OCI-LY3 (cell line): ENCODE results near the gene DUSP2.

Experiments
- H2AFZ ChIP-seq: fragments of 200-600, 300-600 bp; shearing (Covaris generic); 2 replicates; pipeline ENCODE4 v1.6.0; 2014; ENCODE audit warnings: antibody characterized with exemption, low read depth, low read length
- H3K27ac ChIP-seq: fragments of 200-600, 300-600 bp; sonication (generic); 2 replicates; pipeline ENCODE4 v1.5.1; 2014; ENCODE audit warnings: mild to moderate bottlenecking, low read length, moderate library complexity, mixed read lengths
- H3K27me3 ChIP-seq: fragments of 200-600, 300-600 bp; sonication (generic); 2 replicates; pipeline ENCODE4 v1.6.1; 2014; ENCODE audit warnings: low read depth, low read length, mixed read lengths
- H3K36me3 ChIP-seq: fragments of 200-600, 300-600 bp; sonication (generic); replicated peaks from 2 replicates; pipeline ENCODE3; 2014; ENCODE audit warnings: low read depth, low read length, mixed read lengths
- H3K4me1 ChIP-seq: fragments of 300-600, 200-600 bp; sonication (generic); 2 replicates; pipeline ENCODE4 v1.6.1; 2014; ENCODE audit warnings: low read length, mixed read lengths
- H3K4me2 ChIP-seq: fragments of 200-600, 300-600 bp; sonication (generic); 2 replicates; pipeline ENCODE4 v1.6.1; 2014; ENCODE audit warnings: low read length, mixed read lengths
- H3K4me3 ChIP-seq: fragments of 300-600, 200-600 bp; sonication (generic); 2 replicates; pipeline ENCODE4 v1.5.1; 2014; ENCODE audit warnings: antibody characterized with exemption, mild to moderate bottlenecking, low read length, moderate library complexity
- H3K79me2 ChIP-seq: fragments of 300-600, 200-600 bp; shearing (Covaris generic); 2 replicates; pipeline ENCODE4 v1.6.1; 2014; ENCODE audit warnings: mild to moderate bottlenecking, low read length, mixed read lengths
- H3K9ac ChIP-seq: fragments of 300-600, 200-600 bp; shearing (Covaris generic); 2 replicates; pipeline ENCODE4 v1.6.0; 2014; ENCODE audit warnings: mild to moderate bottlenecking, low read length, moderate library complexity
- H3K9me3 ChIP-seq: fragments of 200-600, 300-600 bp; shearing (Covaris generic); 2 replicates; pipeline ENCODE4 v1.6.1; 2014; ENCODE audit warnings: low read length, mixed read lengths; ENCODE audit not compliant: insufficient read depth
- H4K20me1 ChIP-seq: fragments of 200-600, 300-600 bp; sonication (generic); 2 replicates; pipeline ENCODE4 v1.6.1; 2016; ENCODE audit warnings: low read length, mixed read lengths; ENCODE audit not compliant: insufficient read depth
- EZH2phosphoT487 ChIP-seq: fragments of 200-600 bp; shearing (Covaris generic); IDR thresholded peaks from 2 replicates; pipeline ENCODE4 v1.6.1; 2018; ENCODE audit warnings: antibody characterized with exemption, mixed run types, low read depth
- TF ChIP-seq, protein P1 (sequence below): fragments of 200-600, 300-600 bp; sonication (generic); IDR thresholded peaks from 2 replicates; pipeline ENCODE4 v1.5.1; 2014; ENCODE audit warnings: antibody characterized with exemption, low read length, low read depth

Gene DUSP2

DNA sequence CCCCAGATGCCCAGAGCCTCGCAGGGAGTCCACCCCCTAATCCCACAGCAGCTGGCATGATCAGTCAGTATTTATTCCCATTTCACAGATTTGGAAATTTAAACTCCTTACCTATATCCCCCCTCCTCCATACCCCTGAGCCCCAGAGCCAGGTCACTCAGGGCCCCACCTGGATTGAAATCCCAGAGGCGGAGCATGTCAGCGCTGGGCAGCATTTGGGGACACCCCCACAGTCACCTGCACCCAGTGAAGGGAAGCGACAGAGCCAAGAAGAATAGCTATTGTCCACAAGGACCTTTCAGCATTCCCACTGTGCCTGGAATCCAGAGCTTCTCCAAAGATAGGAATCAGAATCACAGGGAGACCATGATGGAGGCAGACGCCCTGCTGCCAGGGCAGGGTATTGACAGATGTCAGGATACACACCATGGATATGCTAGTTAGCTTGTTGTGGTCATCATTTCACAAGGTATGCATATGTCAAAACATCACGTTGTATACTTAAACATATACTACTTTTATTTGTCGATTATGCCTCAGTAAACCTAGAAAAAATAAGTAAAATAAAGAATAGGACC, 6.0 kb downstream of the DUSP2 start:
- peak overlapping the region; percentile 39; the same call in 1 of the 2 replicates for H3K4me3 ChIP-seq
- H3K36me3 ChIP-seq, result peaks cover 33% of the 10 kb centered on the region
- no peak overlapping the region for H2AFZ ChIP-seq
- peak overlapping the region; percentile 29; the same call in 1 of the 2 replicates for H3K9ac ChIP-seq
- peaks cover 36% of the 10 kb centered on the region for H4K20me1 ChIP-seq
- peaks cover 23% of the 10 kb centered on the region for H3K79me2 ChIP-seq
- TF ChIP-seq, protein P1, sequence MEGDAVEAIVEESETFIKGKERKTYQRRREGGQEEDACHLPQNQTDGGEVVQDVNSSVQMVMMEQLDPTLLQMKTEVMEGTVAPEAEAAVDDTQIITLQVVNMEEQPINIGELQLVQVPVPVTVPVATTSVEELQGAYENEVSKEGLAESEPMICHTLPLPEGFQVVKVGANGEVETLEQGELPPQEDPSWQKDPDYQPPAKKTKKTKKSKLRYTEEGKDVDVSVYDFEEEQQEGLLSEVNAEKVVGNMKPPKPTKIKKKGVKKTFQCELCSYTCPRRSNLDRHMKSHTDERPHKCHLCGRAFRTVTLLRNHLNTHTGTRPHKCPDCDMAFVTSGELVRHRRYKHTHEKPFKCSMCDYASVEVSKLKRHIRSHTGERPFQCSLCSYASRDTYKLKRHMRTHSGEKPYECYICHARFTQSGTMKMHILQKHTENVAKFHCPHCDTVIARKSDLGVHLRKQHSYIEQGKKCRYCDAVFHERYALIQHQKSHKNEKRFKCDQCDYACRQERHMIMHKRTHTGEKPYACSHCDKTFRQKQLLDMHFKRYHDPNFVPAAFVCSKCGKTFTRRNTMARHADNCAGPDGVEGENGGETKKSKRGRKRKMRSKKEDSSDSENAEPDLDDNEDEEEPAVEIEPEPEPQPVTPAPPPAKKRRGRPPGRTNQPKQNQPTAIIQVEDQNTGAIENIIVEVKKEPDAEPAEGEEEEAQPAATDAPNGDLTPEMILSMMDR, result no peak
- no peak for TF ChIP-seq EZH2phosphoT487
- H3K4me2 ChIP-seq, result peak overlapping the region; percentile 68
- H3K27ac ChIP-seq, result peak overlapping the region; percentile 42
- H3K9me3 ChIP-seq, result no peaks in the 10 kb centered on the region
- peaks cover 31% of the 10 kb centered on the region for H3K4me1 ChIP-seq
- H3K27me3 ChIP-seq, result no peaks in the 10 kb centered on the region

DNA sequence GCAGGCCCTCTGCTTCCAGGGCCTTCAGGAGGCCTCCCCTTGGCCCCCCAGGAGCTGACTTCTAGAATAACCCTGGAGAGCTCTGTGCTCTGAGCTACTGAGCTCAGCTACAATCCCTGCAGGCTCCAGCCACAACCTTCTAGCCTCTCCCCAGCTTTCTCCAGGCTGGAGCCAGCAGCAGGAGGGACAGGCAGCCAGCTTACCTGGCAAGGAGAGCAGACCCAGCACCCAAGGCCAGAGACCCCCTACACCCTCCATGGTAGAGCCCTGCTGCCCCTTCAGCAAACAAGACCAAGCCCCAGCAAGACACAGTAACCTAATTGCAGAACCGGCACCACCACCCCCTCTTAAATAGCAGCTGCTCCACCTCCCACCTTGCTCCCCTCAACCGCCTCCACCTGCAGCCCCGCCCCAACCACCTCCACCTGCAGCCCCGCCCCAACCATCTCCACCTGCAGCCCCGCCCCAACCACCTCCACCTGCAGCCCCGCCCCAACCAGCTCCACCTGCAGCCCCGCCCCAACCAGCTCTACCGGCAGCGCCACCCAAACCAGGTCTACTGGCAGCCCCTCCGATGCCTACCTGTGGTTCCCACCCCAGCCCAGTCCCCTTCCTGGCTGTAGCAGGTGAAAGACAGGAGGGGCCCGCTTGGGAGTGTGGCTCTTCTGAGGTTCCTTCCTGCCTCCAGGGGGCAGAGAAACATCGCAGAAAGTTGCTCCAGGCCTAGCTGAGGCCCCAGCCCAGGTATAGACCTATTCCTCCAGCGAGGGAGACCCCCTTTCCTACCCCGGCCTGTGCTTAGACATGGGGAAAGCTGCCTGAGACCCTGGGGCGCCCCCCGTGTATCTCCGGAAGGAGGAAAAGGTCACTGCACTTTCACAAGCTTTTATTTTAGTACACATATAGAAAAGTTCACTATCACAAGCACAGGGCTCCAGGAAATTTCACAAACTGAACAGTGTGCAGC, 6.8 kb downstream of the DUSP2 start, which contains the start of gene ASTL:
ASTL (minus strand) TSS at position 324 of the 967 bp plus-strand sequence; CDS start at position 258, 66 bp downstream.
- H2AFZ ChIP-seq, result no peak within 1 kb of the TSS
- H3K4me1 ChIP-seq, result peaks cover 28% of the 10 kb centered on the region
- peaks cover 28% of the 10 kb centered on the region for H4K20me1 ChIP-seq
- peak within 1 kb of the TSS; percentile 42 for H3K27ac ChIP-seq
- H3K27me3 ChIP-seq, result no peaks in the 10 kb centered on the region
- peak within 1 kb of the TSS; percentile 68 for H3K4me2 ChIP-seq
- H3K4me3 ChIP-seq, result peak within 1 kb of the TSS; percentile 39; the same call in 1 of the 2 replicates
- peaks cover 15% of the 10 kb centered on the region for H3K79me2 ChIP-seq
- no peaks in the 10 kb centered on the region for H3K9me3 ChIP-seq
- peak within 1 kb of the TSS; percentile 29; the same call in 1 of the 2 replicates for H3K9ac ChIP-seq
- H3K36me3 ChIP-seq, result peaks cover 25% of the 10 kb centered on the region
- no peak for TF ChIP-seq EZH2phosphoT487
- TF ChIP-seq, protein P1, result peak; percentile 85

DNA sequence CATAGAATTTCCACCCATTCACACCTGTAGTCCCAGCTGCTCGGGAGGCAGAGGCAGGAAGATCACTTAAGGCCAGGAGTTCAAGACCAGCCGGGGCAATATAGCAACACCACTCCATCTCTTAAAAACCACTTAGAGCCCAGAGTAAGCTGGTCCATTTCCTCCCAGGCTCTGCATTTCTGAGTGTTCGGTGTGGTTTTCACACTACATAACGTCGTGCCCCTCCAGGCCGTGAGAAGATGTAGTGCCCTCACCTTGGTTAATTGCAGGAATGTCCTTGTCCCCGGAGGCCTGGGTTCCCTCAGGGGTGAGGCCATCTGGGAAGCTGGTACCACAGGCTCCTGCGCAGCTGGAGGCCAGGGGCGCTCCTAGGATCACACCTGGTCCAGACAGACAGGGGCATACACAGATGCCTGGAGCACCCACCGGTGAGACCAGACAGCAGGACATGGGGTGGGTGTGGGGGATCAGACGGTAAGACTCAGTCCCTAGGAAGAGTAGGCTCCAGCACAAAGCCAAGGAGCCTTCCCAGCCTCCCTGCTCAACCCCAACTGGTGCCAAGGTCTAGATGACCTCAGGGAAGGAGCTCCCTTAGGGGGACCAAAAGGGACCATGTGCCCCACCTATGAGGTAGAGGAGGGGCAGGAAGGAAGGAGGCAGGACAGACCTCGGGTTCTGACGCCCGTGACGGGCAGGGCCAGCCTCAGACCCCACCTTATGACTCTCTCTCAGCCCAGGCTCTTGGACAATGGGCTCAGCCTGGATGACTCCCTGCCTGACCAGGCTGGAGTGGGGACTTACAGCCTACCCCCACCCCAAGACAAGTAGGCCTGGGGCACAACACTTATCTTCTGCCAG, 7.7 kb downstream of the DUSP2 start:
- Histone ChIP-seq H3K4me3 (no peak overlapping the region), H2AFZ (no peak overlapping the region), H3K4me2 (no peak overlapping the region), H3K27ac (no peak overlapping the region), H3K9ac (no peak overlapping the region), H3K9me3 (no peaks in the 10 kb centered on the region), H4K20me1 (peaks cover 19% of the 10 kb centered on the region), H3K36me3 (peaks cover 16% of the 10 kb centered on the region), H3K79me2 (peaks cover 6% of the 10 kb centered on the region), H3K27me3 (no peaks in the 10 kb centered on the region), H3K4me1 (peaks cover 19% of the 10 kb centered on the region)
- TF ChIP-seq EZH2phosphoT487, result no peak
- TF ChIP-seq, protein P1, result no peak
